Heart left ventricle (tissue), 16 donors: Measurements from ENCODE around the gene MSI2. TPM values are rescaled to one million over a fixed set of nuclear protein-coding genes. Genes with fewer than 3 reads are reported as not detected.

Experiments used
- ATAC-seq, 4 donors: fragments of 200-7000 bp; cut with Tn5 transposase; one replicate each; pipeline ENCODE4 v1.9.1; 2020 to 2022; ENCODE audit warnings: moderate library complexity in 4 of 4, mild to moderate bottlenecking in 3 of 4, moderate number of reproducible peaks in 1 of 4
- DNase-seq, 5 donors: peaks; one replicate each; pipeline ENCODE4 v3.0.0-alpha.2; 2020
- H3K27ac ChIP-seq, 12 donors: fragments of 200-600 bp; sonication (generic) in 4 of 12; one replicate each; pipeline versions ENCODE4 v1.5.0 to v1.8.0; 2016 to 2022; ENCODE audit warnings: mild to moderate bottlenecking in 2 of 12
- H3K27me3 ChIP-seq, 9 donors: fragments of 200-600 bp; sonication (generic) in 2 of 9; one replicate each; pipeline versions ENCODE4 v1.5.1 to v1.8.0; 2016 to 2022; ENCODE audit warnings: mild to moderate bottlenecking in 3 of 9
- H3K36me3 ChIP-seq, 9 donors: fragments of 200-600 bp; sonication (generic) in 2 of 9; one replicate each; pipeline versions ENCODE4 v1.5.0 to v1.8.0; 2018 to 2022; ENCODE audit warnings: mild to moderate bottlenecking in 2 of 9
- H3K4me1 ChIP-seq, 12 donors: fragments of 200-600 bp; sonication (generic) in 4 of 12; one replicate each; pipeline versions ENCODE4 v1.5.0 to v1.8.0; 2016 to 2022; ENCODE audit warnings: mild to moderate bottlenecking in 3 of 12
- H3K4me3 ChIP-seq, 12 donors: fragments of 200-600 bp; sonication (generic) in 4 of 12; one replicate each; pipeline versions ENCODE4 v1.5.0 to v1.8.0; 2017 to 2022; ENCODE audit warnings: mild to moderate bottlenecking in 9 of 12, moderate library complexity in 4 of 12
- H3K9me3 ChIP-seq, 12 donors: fragments of 200-600 bp; sonication (generic) in 4 of 12; one replicate each; pipeline versions ENCODE4 v1.5.0 to v1.8.0; 2016 to 2022; ENCODE audit warnings: mild to moderate bottlenecking in 1 of 12
- POLR2A ChIP-seq, 2 donors: fragments of 450-650 bp; IDR thresholded peaks; one replicate each; pipeline ENCODE4 v1.6.1; 2017; ENCODE audit warnings: antibody characterized with exemption in 2 of 2, mild to moderate bottlenecking in 2 of 2, moderate library complexity in 2 of 2
- WGBS, 4 donors: extraction: QIAGEN DNeasy Blood & Tissue Kit in 2 of 4; methylation state at CpG; one replicate each; pipeline versions ENCODE4 v1.1.5 to v1.1.7; 2013 to 2018; 5-methylcytosine and 5-hydroxymethylcytosine counted together
- intact Hi-C, 10 donors: fragments of 100-400 bp; cut with DNase I; formaldehyde crosslinking; loops; one replicate each; pipeline versions ENCODE4 v1.11.1 to v1.14.2; 2022
- polyA plus RNA-seq, 2 donors: library from polyadenylated mRNA; stranded (reverse); fragments of 200-250 nt; gene quantifications; one replicate each; pipeline ENCODE4 v1.2.3, GENCODE V29; 2013
- total RNA-seq, 9 donors: library from RNA; depleted of rRNA in 2 of 9; stranded (reverse); fragments of >200 nt in 2 of 9; fragmentation: NEBNext Ultra II Directional in 3 of 9; extraction: Animal tissue kit (Norgen Biotek cat#: 25700) in 3 of 9; gene quantifications; one replicate each; pipeline versions ENCODE4 v1.1.0 to v1.2.4, GENCODE V29; 2016 to 2023
- TF ChIP-seq, protein P1 (sequence below), 12 donors: fragments of 200-600 bp; sonication (generic) in 4 of 12; IDR thresholded peaks; one replicate each; pipeline versions ENCODE4 v1.5.0 to v1.8.0; 2018 to 2022; ENCODE audit warnings: antibody characterized with exemption in 12 of 12, mild to moderate bottlenecking in 5 of 12
- donor health status: ischemic (EF 13 %, LVEDD 7.1; RV severe dilation, severe dysfunction).
- donor health status: healthy with polysubstance abuse.
- donor health status: DM: no; HTN: yes; CAD: no.
- donor health status: DM: no; HTN: no; CAD: no.
- donor health status: ischemic (EF 25% LVEDD 6.9; RV normal size, moderate dysfunction).
- donor health status: ischemic (EF 25% LVEDD 5.7; RV mildly dilated, moderate dysfunction).
- donor health status: healthy.
- donor health status: DM: yes; HTN: yes; CAD: no.
- donor health status: ischemic (EF 35%, LVEDD 5.7; RV mildly dilated, moderate dysfunction).
- donor health status: nonischemic (EF 11% LVEDD 7.7; RV severe dilation, severe dysfunction).
- donor health status: DM: yes; HTN: yes; CAD: no.
- donor health status: PGD.
- donor health status: ischemic (EF 29% LVEDD 5.4; RV normal size, mild dysfunction).
- donor health status: nonischemic (EF 23%, LVEDD 6.1; RV moderate dilation, normal function).

MSI2 gene
- total and polyA plus RNA-seq, 11 donors = 35.9 to 120 (median 104) TPM

DNA sequence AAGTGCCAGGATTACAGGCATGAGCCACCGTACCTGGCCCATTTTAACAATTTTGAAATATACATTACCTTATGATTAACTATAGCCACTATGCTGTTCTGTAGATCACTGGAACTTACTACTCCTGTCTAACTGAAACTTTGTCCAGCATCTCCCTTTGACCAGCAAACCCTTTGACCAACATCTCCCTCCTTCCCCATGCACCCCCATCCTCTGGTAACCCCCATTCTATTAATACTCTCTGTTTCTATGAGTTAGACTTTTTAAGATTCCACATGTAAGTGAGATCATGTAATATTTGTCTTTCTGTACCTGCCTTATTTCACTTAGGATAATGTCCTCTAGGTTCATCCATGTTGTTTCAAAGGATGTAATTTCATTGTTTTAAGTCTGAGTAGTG lies 178.0 kb downstream of the MSI2 start:
- H3K27me3 ChIP-seq = no peaks in the 10 kb centered on the region
- ATAC-seq = no peak
- no peak overlapping the region for H3K4me3 ChIP-seq
- no peak for TF ChIP-seq POLR2A (IDR thresholded peaks at IDR 0.05)
- TF ChIP-seq, protein P1, sequence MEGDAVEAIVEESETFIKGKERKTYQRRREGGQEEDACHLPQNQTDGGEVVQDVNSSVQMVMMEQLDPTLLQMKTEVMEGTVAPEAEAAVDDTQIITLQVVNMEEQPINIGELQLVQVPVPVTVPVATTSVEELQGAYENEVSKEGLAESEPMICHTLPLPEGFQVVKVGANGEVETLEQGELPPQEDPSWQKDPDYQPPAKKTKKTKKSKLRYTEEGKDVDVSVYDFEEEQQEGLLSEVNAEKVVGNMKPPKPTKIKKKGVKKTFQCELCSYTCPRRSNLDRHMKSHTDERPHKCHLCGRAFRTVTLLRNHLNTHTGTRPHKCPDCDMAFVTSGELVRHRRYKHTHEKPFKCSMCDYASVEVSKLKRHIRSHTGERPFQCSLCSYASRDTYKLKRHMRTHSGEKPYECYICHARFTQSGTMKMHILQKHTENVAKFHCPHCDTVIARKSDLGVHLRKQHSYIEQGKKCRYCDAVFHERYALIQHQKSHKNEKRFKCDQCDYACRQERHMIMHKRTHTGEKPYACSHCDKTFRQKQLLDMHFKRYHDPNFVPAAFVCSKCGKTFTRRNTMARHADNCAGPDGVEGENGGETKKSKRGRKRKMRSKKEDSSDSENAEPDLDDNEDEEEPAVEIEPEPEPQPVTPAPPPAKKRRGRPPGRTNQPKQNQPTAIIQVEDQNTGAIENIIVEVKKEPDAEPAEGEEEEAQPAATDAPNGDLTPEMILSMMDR (IDR thresholded peaks at IDR 0.05) = no peak
- no peaks in the 10 kb centered on the region for H3K36me3 ChIP-seq
- DNase-seq = no peak
- H3K27ac ChIP-seq = no peak overlapping the region
- intact Hi-C loops = no loop called here
- H3K4me1 ChIP-seq = peaks cover 0 to 30% (median 5%) of the 10 kb centered on the region in 12 donors
- H3K9me3 ChIP-seq = no peaks in the 10 kb centered on the region
- WGBS, 4 donors = 86 to 100% (median 95%) methylated on average over 1 of the region's 1 CpG

DNA sequence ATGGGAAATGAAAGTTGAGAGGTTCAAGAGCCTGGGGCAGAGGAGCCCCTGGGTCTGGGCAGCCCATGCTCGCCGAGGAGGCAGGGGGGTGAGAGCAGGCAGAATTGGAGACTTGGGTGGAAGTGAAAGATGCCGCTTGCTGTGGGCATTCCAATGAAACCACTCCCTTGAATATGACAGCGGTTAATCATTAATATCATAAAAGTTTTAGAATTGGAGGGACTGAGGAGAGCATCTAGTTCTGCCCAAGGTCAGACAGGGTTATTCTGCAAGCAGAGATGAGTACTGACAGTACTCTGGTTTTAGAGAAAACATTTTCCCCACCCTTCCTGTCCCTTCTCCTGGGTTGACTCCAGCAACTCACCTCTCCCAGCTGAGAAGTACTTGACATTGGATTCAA lies 180.2 kb downstream of the MSI2 start:
- peaks cover 4 to 51% (median 23%) of the 10 kb centered on the region in 12 donors for H3K4me1 ChIP-seq
- no peaks in the 10 kb centered on the region for H3K36me3 ChIP-seq
- no peaks in the 10 kb centered on the region for H3K9me3 ChIP-seq
- H3K4me3 ChIP-seq = no peak overlapping the region
- no peak for ATAC-seq
- TF ChIP-seq, protein P1 (IDR thresholded peaks at IDR 0.05) = no peak
- no peak for TF ChIP-seq POLR2A (IDR thresholded peaks at IDR 0.05)
- DNase-seq = no peak
- 86 to 89% (median 87%) methylated on average over 4 of the region's 4 CpGs for whole genome bisulfite sequencing, 4 donors
- H3K27ac ChIP-seq = no peak overlapping the region
- H3K27me3 ChIP-seq = no peaks in the 10 kb centered on the region
- intact Hi-C loops = loop anchor here in 1 of 10 donors (5.0 kb wide), 1 partner anchor 34 kb away; no protein-coding TSS in a partner anchor

GRCh38 chr17:57438066-57438731 lies 181.9 kb downstream of the MSI2 start:
- ATAC-seq = no peak
- Histone ChIP-seq H3K36me3 (no peaks in the 10 kb centered on the region), H3K4me3 (no peak overlapping the region), H3K9me3 (no peaks in the 10 kb centered on the region), H3K27me3 (no peaks in the 10 kb centered on the region), H3K27ac (no peak overlapping the region), H3K4me1 (peaks cover 4 to 67% (median 38%) of the 10 kb centered on the region in 12 donors)
- DNase-seq = no peak
- intact Hi-C loops = loop anchor here in 1 of 10 donors (5.0 kb wide), 1 partner anchor 36 kb away; no protein-coding TSS in a partner anchor
- TF ChIP-seq, protein P1 (IDR thresholded peaks at IDR 0.05) = no peak
- no peak for TF ChIP-seq POLR2A (IDR thresholded peaks at IDR 0.05)
- WGBS, 4 donors = 83 to 91% (median 87%) methylated on average over 9 of the region's 9 CpGs

- Histone ChIP-seq H3K27me3 (no peaks in the 10 kb centered on the region), H3K36me3 (no peaks in the 10 kb centered on the region), H3K9me3 (no peaks in the 10 kb centered on the region), H3K4me3 (no peak overlapping the region), H3K4me1 (peaks cover 4 to 82% (median 52%) of the 10 kb centered on the region in 12 donors), H3K27ac (peak overlapping the region in 7 of 12 donors; percentile 24 to 79 (median 52))
- ATAC-seq = no peak
- intact Hi-C loops = loop anchor here in 8 of 10 donors (5.0 to 10.0 kb wide), 10 partner anchors 37 to 225 kb away; partner anchors contain the start of gene MSI2 (in 3 of the 8)
- 90 to 95% (median 94%) methylated on average over 5 of the region's 5 CpGs for WGBS, 4 donors
- DNase-seq = no peak
- TF ChIP-seq, protein P1 (IDR thresholded peaks at IDR 0.05) = no peak
- no peak for TF ChIP-seq POLR2A (IDR thresholded peaks at IDR 0.05)
Observed at GRCh38 chr17:57439651-57440050, 183.3 kb downstream of the MSI2 start.
